Karpas-422 (cell line): Measurements from ENCODE around the gene UST. TPM values are rescaled to one million over a fixed set of nuclear protein-coding genes. Genes with fewer than 3 reads are reported as not detected.

Experiments
- DNase-seq: peaks from one replicate; pipeline ENCODE4 v3.0.0-alpha.2; 2015
- H2AFZ ChIP-seq: fragments of 200-600 bp; sonication (generic); 2 replicates; pipeline ENCODE4 v1.6.1; 2014; ENCODE audit warnings: antibody characterized with exemption, low read length, mixed read lengths
- H3K27ac ChIP-seq: fragments of 200-600 bp; sonication (generic); 2 replicates; pipeline ENCODE4 v1.5.1; 2014; ENCODE audit warnings: mild to moderate bottlenecking, low read length, moderate library complexity
- H3K27me3 ChIP-seq: fragments of 200-600 bp; sonication (generic); 2 replicates; pipeline ENCODE4 v1.6.1; 2014; ENCODE audit warnings: low read length, mixed read lengths
- H3K36me3 ChIP-seq: fragments of 200-600 bp; sonication (generic); 2 replicates; pipeline ENCODE4 v1.6.1; 2014; ENCODE audit warnings: low read length, mixed read lengths; ENCODE audit not compliant: insufficient read depth
- H3K4me1 ChIP-seq: fragments of 200-600 bp; sonication (generic); 2 replicates; pipeline ENCODE4 v1.6.1; 2014; ENCODE audit warnings: mild to moderate bottlenecking, low read length, mixed read lengths
- H3K4me2 ChIP-seq: fragments of 200-600 bp; sonication (generic); 2 replicates; pipeline ENCODE4 v1.6.1; 2014; ENCODE audit warnings: low read length, low read depth, mild to moderate bottlenecking; ENCODE audit not compliant: poor library complexity, severe bottlenecking
- H3K4me3 ChIP-seq: fragments of 200-600 bp; sonication (generic); 2 replicates; pipeline ENCODE4 v1.5.1; 2014; ENCODE audit warnings: mild to moderate bottlenecking, antibody characterized with exemption, low read length, mixed read lengths
- H3K79me2 ChIP-seq: fragments of 200-600 bp; sonication (generic); 2 replicates; pipeline ENCODE4 v1.6.1; 2014; ENCODE audit warnings: mild to moderate bottlenecking, low read length, mixed read lengths
- H3K9ac ChIP-seq: fragments of 200-600 bp; sonication (generic); 2 replicates; pipeline ENCODE4 v1.6.0; 2014; ENCODE audit warnings: low read length
- H3K9me2 ChIP-seq: fragments of 200-600 bp; sonication (generic), shearing (Covaris generic); replicated peaks from 2 replicates; pipeline ENCODE4 v1.6.0; 2014; ENCODE audit warnings: mild to moderate bottlenecking, low read length, moderate library complexity; ENCODE audit not compliant: insufficient read depth
- H3K9me3 ChIP-seq: fragments of 300-700, 200-600 bp; sonication (generic); 2 replicates; pipeline ENCODE4 v1.6.1; 2014; ENCODE audit warnings: low read length, mixed read lengths
- H4K20me1 ChIP-seq: fragments of 200-600 bp; sonication (generic); 2 replicates; pipeline ENCODE4 v1.6.1; 2014; ENCODE audit warnings: mild to moderate bottlenecking, antibody characterized with exemption, low read length, low read depth; ENCODE audit not compliant: insufficient read depth
- total RNA-seq: library from RNA; depleted of rRNA; stranded (reverse); fragments of >200 nt; shearing (Covaris generic); gene quantifications from 2 replicates; pipeline ENCODE4 v1.2.3, GENCODE V29; 2014; ENCODE audit warnings: low replicate concordance

UST gene
- total RNA-seq, 1 experiment from 2014 or later = 0.15 TPM

DNA sequence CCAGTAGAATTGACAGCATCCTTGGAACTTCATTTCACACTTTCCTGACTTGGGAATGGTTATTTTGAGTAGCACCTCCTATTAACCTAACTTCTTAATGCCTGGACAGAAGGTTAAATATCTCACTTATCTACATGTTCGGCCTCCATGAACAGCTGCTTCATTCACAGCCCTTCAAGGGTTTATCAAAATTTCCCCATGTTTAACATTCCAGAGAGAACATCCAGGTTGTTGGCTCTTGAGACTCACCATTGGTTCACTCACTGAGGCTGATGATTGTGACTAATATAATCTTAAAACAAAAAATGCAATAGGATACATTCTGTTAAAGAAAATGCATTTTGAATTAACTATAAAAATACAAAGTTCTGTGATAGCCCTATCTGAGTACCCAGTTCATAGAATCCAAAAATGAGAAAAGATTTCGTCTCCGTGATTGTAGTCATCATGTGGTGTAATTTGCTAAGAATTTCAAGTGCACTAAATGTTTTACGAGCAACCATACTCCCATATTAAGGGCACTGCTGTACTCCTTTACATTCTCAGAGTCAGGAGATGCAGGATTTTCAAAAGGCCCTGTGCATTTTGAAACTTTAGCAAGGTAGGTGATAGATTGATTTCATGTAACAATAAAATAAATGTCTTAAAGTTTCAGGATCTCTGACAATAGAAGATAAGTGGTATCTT, 310.1 kb downstream of the UST start:
- no peaks in the 10 kb centered on the region for H3K27me3 ChIP-seq
- no peak overlapping the region for H3K27ac ChIP-seq
- H3K9me2 ChIP-seq = no peaks in the 10 kb centered on the region
- no peaks in the 10 kb centered on the region for H4K20me1 ChIP-seq
- H3K9me3 ChIP-seq = no peaks in the 10 kb centered on the region
- no peaks in the 10 kb centered on the region for H3K79me2 ChIP-seq
- no peak overlapping the region for H2AFZ ChIP-seq
- DNase-seq = no peak
- peaks cover 7% of the 10 kb centered on the region for H3K4me1 ChIP-seq
- no peak overlapping the region for H3K4me3 ChIP-seq
- no peak overlapping the region for H3K4me2 ChIP-seq
- H3K9ac ChIP-seq = no peak overlapping the region
- H3K36me3 ChIP-seq = no peaks in the 10 kb centered on the region

GRCh38 chr6:149057464-149057840, 310.6 kb downstream of the UST start:
- H3K4me2 ChIP-seq = no peak overlapping the region
- no peaks in the 10 kb centered on the region for H3K79me2 ChIP-seq
- H3K4me1 ChIP-seq = peaks cover 7% of the 10 kb centered on the region
- no peaks in the 10 kb centered on the region for H3K36me3 ChIP-seq
- H3K4me3 ChIP-seq = no peak overlapping the region
- H4K20me1 ChIP-seq = no peaks in the 10 kb centered on the region
- DNase-seq = no peak
- H3K9ac ChIP-seq = no peak overlapping the region
- H2AFZ ChIP-seq = no peak overlapping the region
- no peaks in the 10 kb centered on the region for H3K27me3 ChIP-seq
- H3K9me3 ChIP-seq = no peaks in the 10 kb centered on the region
- H3K27ac ChIP-seq = no peak overlapping the region
- H3K9me2 ChIP-seq = no peaks in the 10 kb centered on the region

DNA sequence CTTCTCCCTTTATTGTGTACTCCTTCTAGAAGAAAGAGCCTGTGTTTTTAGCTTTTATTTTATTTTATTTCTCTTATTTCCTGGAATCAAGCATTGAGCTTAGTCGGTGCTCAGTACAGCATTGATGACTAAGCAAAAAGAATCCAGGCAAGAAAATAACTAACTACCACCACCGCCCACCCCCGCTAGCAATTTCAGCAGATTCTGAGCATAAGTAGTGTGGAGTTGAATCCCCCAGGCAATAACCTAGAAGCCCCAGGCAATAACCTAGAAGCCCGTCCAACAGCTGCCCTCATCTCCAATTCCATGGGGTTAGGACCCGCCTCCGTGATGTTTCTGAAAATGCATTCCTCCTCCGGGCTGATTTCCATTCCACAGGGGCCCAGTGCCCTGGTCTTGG, 312.7 kb downstream of the UST start:
- no peak for DNase-seq
- Histone ChIP-seq H3K4me3 (no peak overlapping the region), H2AFZ (no peak overlapping the region), H4K20me1 (no peaks in the 10 kb centered on the region), H3K9ac (no peak overlapping the region), H3K9me2 (no peaks in the 10 kb centered on the region), H3K27me3 (no peaks in the 10 kb centered on the region), H3K79me2 (no peaks in the 10 kb centered on the region), H3K4me2 (no peak overlapping the region), H3K4me1 (peaks cover 7% of the 10 kb centered on the region), H3K9me3 (no peaks in the 10 kb centered on the region), H3K27ac (no peak overlapping the region), H3K36me3 (no peaks in the 10 kb centered on the region)

GRCh38 chr6:149060300-149060984, 313.6 kb downstream of the UST start:
- peaks cover 7% of the 10 kb centered on the region for H3K4me1 ChIP-seq
- no peaks in the 10 kb centered on the region for H3K9me3 ChIP-seq
- no peak overlapping the region for H3K4me3 ChIP-seq
- no peaks in the 10 kb centered on the region for H4K20me1 ChIP-seq
- no peaks in the 10 kb centered on the region for H3K27me3 ChIP-seq
- no peak overlapping the region for H3K9ac ChIP-seq
- peak overlapping the region; percentile 33 for H3K4me2 ChIP-seq
- no peak for DNase-seq
- no peaks in the 10 kb centered on the region for H3K36me3 ChIP-seq
- no peaks in the 10 kb centered on the region for H3K79me2 ChIP-seq
- H3K9me2 ChIP-seq = no peaks in the 10 kb centered on the region
- no peak overlapping the region for H3K27ac ChIP-seq
- 0 out of 2 replicates have a peak overlapping the region, but pooled peaks have one; percentile 25 for H2AFZ ChIP-seq

DNA sequence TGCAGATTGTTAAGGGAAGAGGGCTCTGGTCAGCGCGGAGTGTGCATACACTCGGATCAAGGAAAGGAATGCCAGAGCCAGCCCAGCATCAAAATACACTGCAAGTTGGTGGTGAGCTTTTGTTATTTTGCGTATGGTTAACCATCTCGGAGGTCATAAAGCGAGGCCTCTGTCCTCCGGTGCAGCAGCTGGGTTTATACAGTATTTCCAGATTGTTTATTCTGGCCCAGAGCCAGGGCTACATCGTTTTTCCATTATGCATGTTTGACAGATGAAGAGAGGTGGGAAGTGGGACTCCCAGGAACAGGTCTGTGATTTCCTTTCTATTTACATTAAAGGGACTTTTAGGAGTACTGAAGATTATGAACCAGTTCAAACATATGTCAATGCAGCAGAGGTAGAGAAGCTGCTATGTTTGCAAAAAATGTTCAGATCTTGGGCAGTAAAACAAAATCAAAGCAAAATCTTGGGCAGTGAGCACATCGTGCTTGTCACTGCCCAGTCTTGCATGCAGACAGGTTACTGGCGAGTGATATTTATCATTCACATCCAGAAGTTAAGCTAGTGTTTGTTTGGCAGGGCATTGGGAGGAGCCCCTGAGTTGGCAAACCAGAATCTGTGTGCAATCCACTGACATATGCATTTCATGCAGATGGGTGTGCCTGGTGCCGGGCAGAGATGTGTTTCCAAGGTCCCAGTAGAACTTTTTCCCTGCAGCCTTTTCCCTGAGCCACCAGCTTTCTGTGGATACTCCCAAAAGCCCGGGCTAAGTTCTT, 314.3 kb downstream of the UST start:
- Histone ChIP-seq H3K4me1 (peaks cover 12% of the 10 kb centered on the region), H3K9ac (no peak overlapping the region), H3K9me3 (no peaks in the 10 kb centered on the region), H4K20me1 (no peaks in the 10 kb centered on the region), H3K79me2 (no peaks in the 10 kb centered on the region), H2AFZ (no peak overlapping the region), H3K27ac (no peak overlapping the region), H3K4me2 (peak overlapping the region; percentile 33), H3K27me3 (no peaks in the 10 kb centered on the region), H3K36me3 (no peaks in the 10 kb centered on the region), H3K9me2 (no peaks in the 10 kb centered on the region), H3K4me3 (no peak overlapping the region)
- DNase-seq = no peak

GRCh38 chr6:149061930-149062329, 315.1 kb downstream of the UST start:
- H3K27ac ChIP-seq = no peak overlapping the region
- no peak for DNase-seq
- H3K4me2 ChIP-seq = no peak overlapping the region
- no peak overlapping the region for H2AFZ ChIP-seq
- H4K20me1 ChIP-seq = no peaks in the 10 kb centered on the region
- no peaks in the 10 kb centered on the region for H3K36me3 ChIP-seq
- H3K79me2 ChIP-seq = no peaks in the 10 kb centered on the region
- no peak overlapping the region for H3K9ac ChIP-seq
- H3K4me3 ChIP-seq = no peak overlapping the region
- no peaks in the 10 kb centered on the region for H3K9me2 ChIP-seq
- no peaks in the 10 kb centered on the region for H3K9me3 ChIP-seq
- peaks cover 17% of the 10 kb centered on the region for H3K4me1 ChIP-seq
- no peaks in the 10 kb centered on the region for H3K27me3 ChIP-seq

GRCh38 chr6:149062653-149063348, 316.0 kb downstream of the UST start:
- no peaks in the 10 kb centered on the region for H3K9me3 ChIP-seq
- no peak overlapping the region for H3K27ac ChIP-seq
- DNase-seq = no peak
- no peaks in the 10 kb centered on the region for H3K27me3 ChIP-seq
- no peak overlapping the region for H3K4me3 ChIP-seq
- no peaks in the 10 kb centered on the region for H3K79me2 ChIP-seq
- no peaks in the 10 kb centered on the region for H3K9me2 ChIP-seq
- no peak overlapping the region for H3K4me2 ChIP-seq
- H3K4me1 ChIP-seq = peaks cover 17% of the 10 kb centered on the region
- no peak overlapping the region for H3K9ac ChIP-seq
- H3K36me3 ChIP-seq = no peaks in the 10 kb centered on the region
- no peaks in the 10 kb centered on the region for H4K20me1 ChIP-seq
- H2AFZ ChIP-seq = no peak overlapping the region

- H3K4me2 ChIP-seq = no peak overlapping the region
Measured at GRCh38 chr6:149063468-149063867, 316.6 kb downstream of the UST start.

More at GRCh38 chr6:149063468-149063867, 316.6 kb downstream of the UST start:
- no peak for DNase-seq
- no peaks in the 10 kb centered on the region for H3K36me3 ChIP-seq
- no peaks in the 10 kb centered on the region for H3K27me3 ChIP-seq
- no peaks in the 10 kb centered on the region for H3K79me2 ChIP-seq
- peaks cover 17% of the 10 kb centered on the region for H3K4me1 ChIP-seq
- H3K9me3 ChIP-seq = no peaks in the 10 kb centered on the region
- H3K9me2 ChIP-seq = no peaks in the 10 kb centered on the region
- no peaks in the 10 kb centered on the region for H4K20me1 ChIP-seq
- no peak overlapping the region for H3K9ac ChIP-seq
- no peak overlapping the region for H3K4me3 ChIP-seq
- no peak overlapping the region for H2AFZ ChIP-seq
- H3K27ac ChIP-seq = no peak overlapping the region
